Naive thymus-derived CD4-positive, alpha-beta T cell (primary cell): ENCODE data around the gene SLC22A23. TPM values are rescaled to one million over a fixed set of nuclear protein-coding genes. Genes with fewer than 3 reads are reported as not detected.

Source experiments
- ATAC-seq: fragments of 150-1000 bp; cut with Tn5 transposase; 2 replicates; pipeline ENCODE4 v1.10.0; 2021; ENCODE audit warnings: mild to moderate bottlenecking, moderate library complexity
- CTCF ChIA-PET: fragments of 350-600 bp; sonication (Branson Sonifier 250); formaldehyde crosslinking; loops from one replicate; lab custom pipeline; 2021; ENCODE audit warnings: antibody characterized with exemption; lab: Charles Lee
- POLR2A ChIA-PET: fragments of 350-600 bp; sonication (Branson Sonifier 250); formaldehyde crosslinking; loops from one replicate; lab custom pipeline; 2021; ENCODE audit warnings: antibody characterized with exemption, inconsistent platforms; lab: Charles Lee
- DNase-seq, 9 donors: peaks; one replicate each; pipeline versions ENCODE4 v3.0.0 to v3.0.0-alpha.2; 2020 to 2022; ENCODE audit warnings: mixed read lengths in 1 of 9
- H3K27ac ChIP-seq: one replicate; pipeline ENCODE4 v1.7.0; 2013; ENCODE audit warnings: mild to moderate bottlenecking, low read depth, low read length, moderate library complexity
- H3K27me3 ChIP-seq, 2 donors: one replicate each; pipeline ENCODE4 v1.7.0; 2013; ENCODE audit warnings: low read length in 2 of 2, mild to moderate bottlenecking in 2 of 2, moderate library complexity in 2 of 2; ENCODE audit not compliant: control insufficient read depth in 2 of 2, insufficient read depth in 2 of 2
- H3K36me3 ChIP-seq, 3 experiments: 1 replicate in 2 of 3; 2 replicates in 1 of 3; pipeline ENCODE4 v1.7.0; 2013; ENCODE audit warnings: low read length in 3 of 3, mild to moderate bottlenecking in 3 of 3, moderate library complexity in 1 of 3; ENCODE audit not compliant: insufficient read depth in 3 of 3, control insufficient read depth in 2 of 3
- H3K4me1 ChIP-seq, 2 donors: one replicate each; pipeline ENCODE4 v1.7.0; 2013; ENCODE audit warnings: low read length in 2 of 2, mild to moderate bottlenecking in 2 of 2, moderate library complexity in 1 of 2; ENCODE audit not compliant: control insufficient read depth in 2 of 2, insufficient read depth in 2 of 2
- H3K4me3 ChIP-seq: 2 replicates; pipeline ENCODE4 v1.7.0; 2013; ENCODE audit warnings: mild to moderate bottlenecking, low read length
- H3K9me3 ChIP-seq, 3 experiments: 1 replicate in 2 of 3; 2 replicates in 1 of 3; pipeline ENCODE4 v1.7.0; 2013; ENCODE audit warnings: low read length in 3 of 3; ENCODE audit not compliant: control insufficient read depth in 2 of 3
- H3K27ac Mint-ChIP-seq, 9 donors: one replicate each; pipeline ENCODE4 v1.8.0; 2020 to 2022; ENCODE audit warnings: mixed read lengths in 9 of 9, mild to moderate bottlenecking in 8 of 9, moderate library complexity in 5 of 9, inconsistent platforms in 2 of 9
- H3K27me3 Mint-ChIP-seq, 5 donors: one replicate each; pipeline ENCODE4 v1.8.0; 2021 to 2022; ENCODE audit warnings: mixed read lengths in 5 of 5, mild to moderate bottlenecking in 1 of 5
- H3K36me3 Mint-ChIP-seq, 5 donors: one replicate each; pipeline ENCODE4 v1.8.0; 2020 to 2022; ENCODE audit warnings: mixed read lengths in 5 of 5, mild to moderate bottlenecking in 3 of 5, inconsistent platforms in 1 of 5
- H3K4me1 Mint-ChIP-seq, 7 donors: one replicate each; pipeline ENCODE4 v1.8.0; 2020 to 2022; ENCODE audit warnings: mixed read lengths in 7 of 7, mild to moderate bottlenecking in 3 of 7, inconsistent platforms in 1 of 7
- H3K4me3 Mint-ChIP-seq, 10 donors: one replicate each; pipeline ENCODE4 v1.8.0; 2020 to 2022; ENCODE audit warnings: mild to moderate bottlenecking in 10 of 10, mixed read lengths in 10 of 10, moderate library complexity in 6 of 10, inconsistent platforms in 2 of 10
- H3K9me3 Mint-ChIP-seq, 11 donors: one replicate each; pipeline ENCODE4 v1.8.0; 2020 to 2022; ENCODE audit warnings: mixed read lengths in 11 of 11, mild to moderate bottlenecking in 4 of 11, inconsistent platforms in 1 of 11, moderate library complexity in 1 of 11
- intact Hi-C, 2 donors: fragments of 100-400 bp; cut with micrococcal nuclease; formaldehyde crosslinking; loops; one replicate each; pipeline ENCODE4 v1.15.1; 2023
- polyA plus RNA-seq, 2 donors: library from polyadenylated mRNA; unstranded; fragments of 300-500 nt; fragmentation: Illumina TruSeq; gene quantifications; one replicate each; pipeline ENCODE4 v1.2.3, GENCODE V29; 2021
- total RNA-seq, 6 experiments: library from RNA in 5 of 6; stranded (reverse) in 5 of 6; gene quantifications; 1 replicate in 5 of 6; 2 replicates in 1 of 6; pipeline ENCODE4 v1.2.3 and lab custom pipeline; 2021 to 2026

SLC22A23 gene
- total and polyA plus RNA-seq, 7 experiments from 2014 or later = 1.1 to 23.8 (median 13.6) TPM

DNA sequence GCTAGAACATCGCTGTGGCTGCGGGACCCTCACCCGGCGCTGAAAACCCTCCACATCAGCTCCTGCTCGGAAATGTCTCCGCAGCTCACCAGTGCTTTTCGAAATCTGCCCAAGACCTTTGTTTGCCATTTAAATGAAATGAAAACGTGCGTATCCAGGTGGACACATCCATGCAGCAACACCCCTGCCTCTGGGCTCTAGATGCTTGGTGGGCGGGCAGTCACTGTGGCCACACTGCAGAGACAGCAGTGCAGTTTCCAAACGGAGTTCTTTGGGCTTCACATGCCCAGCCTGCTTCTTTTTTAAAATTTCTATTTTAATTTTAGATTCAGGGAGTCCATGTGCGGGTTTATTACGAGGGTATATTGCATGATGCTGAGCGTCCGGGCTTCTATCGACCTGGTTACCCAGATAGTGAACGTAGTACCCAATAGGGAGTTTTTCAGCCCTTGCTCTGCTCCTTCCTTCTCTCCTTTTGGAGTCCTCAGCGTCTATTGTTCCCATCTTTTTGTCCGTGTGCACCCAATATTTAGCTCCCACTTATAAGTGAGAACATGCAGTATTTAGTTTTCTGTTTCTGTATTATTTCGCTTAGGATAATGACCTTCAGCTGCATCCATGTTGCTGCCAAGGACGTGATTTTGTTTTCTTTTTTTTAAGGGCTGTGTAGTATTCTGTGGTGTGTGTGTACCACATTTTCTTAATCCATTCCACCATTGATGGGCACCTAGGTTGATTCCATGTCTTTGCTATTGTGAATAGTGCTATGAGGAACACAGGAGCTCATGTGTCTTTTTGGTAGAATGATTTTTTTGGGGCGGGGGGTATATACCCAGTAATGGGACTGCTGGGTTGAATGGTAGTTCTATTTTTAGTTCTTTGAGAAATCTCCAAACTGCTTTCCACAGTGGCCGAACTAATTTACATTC is 224.6 kb downstream of the SLC22A23 start:
- Histone ChIP-seq H3K36me3 (no peaks in the 10 kb centered on the region), H3K4me1 (peaks cover 31 to 37% of the 10 kb centered on the region in 2 donors), H3K27ac (no peak overlapping the region), H3K4me3 (peak overlapping the region; percentile 38), H3K9me3 (no peaks in the 10 kb centered on the region), H3K27me3 (peaks cover 26 to 45% of the 10 kb centered on the region in 2 donors)
- POLR2A ChIA-PET = interaction anchor here (0.6 kb wide), 1 partner anchor 35 kb away, joined by 3 read pairs; no protein-coding TSS in a partner anchor
- peaks cover 0 to 1% (median 0%) of the 10 kb centered on the region in 5 donors for H3K36me3 Mint-ChIP-seq
- DNase-seq (no peak), ATAC-seq (no peak)
- peaks cover 22 to 53% (median 39%) of the 10 kb centered on the region in 7 donors for H3K4me1 Mint-ChIP-seq
- CTCF ChIA-PET = interaction anchor here (0.6 to 0.8 kb wide), 2 partner anchors 221 to 283 kb away, joined by 3 to 5 read pairs; no protein-coding TSS in a partner anchor
- peak overlapping the region in 9 of 10 donors; percentile 26 to 92 (median 70) for H3K4me3 Mint-ChIP-seq
- intact Hi-C loops = loop anchor here in 1 of 2 donors (5.0 kb wide), 1 partner anchor 90 kb away; no protein-coding TSS in a partner anchor
- H3K27ac Mint-ChIP-seq = peak overlapping the region in 1 of 9 donors; percentile 34
- H3K9me3 Mint-ChIP-seq = peaks cover 0 to 6% (median 0%) of the 10 kb centered on the region in 11 donors
- peaks cover 79 to 91% (median 87%) of the 10 kb centered on the region in 5 donors for H3K27me3 Mint-ChIP-seq

GRCh38 chr6:3231247-3232016 is 225.4 kb downstream of the SLC22A23 start:
- peaks cover 38 to 45% of the 10 kb centered on the region in 2 donors for H3K4me1 ChIP-seq
- peaks cover 26 to 49% of the 10 kb centered on the region in 2 donors for H3K27me3 ChIP-seq
- POLR2A ChIA-PET = interaction anchor here (0.8 to 1.4 kb wide), 3 partner anchors 20 to 242 kb away, joined by 3 to 4 read pairs (median 4); no protein-coding TSS in a partner anchor
- peaks cover 25 to 61% (median 42%) of the 10 kb centered on the region in 7 donors for H3K4me1 Mint-ChIP-seq
- H3K36me3 ChIP-seq = no peaks in the 10 kb centered on the region
- H3K36me3 Mint-ChIP-seq = peaks cover 0 to 1% (median 0%) of the 10 kb centered on the region in 5 donors
- CTCF ChIA-PET = interaction anchor here (0.7 kb wide), 1 partner anchor 513 kb away, joined by 3 read pairs; no protein-coding TSS in a partner anchor
- DNase-seq (peak in 2 of 9 donors; percentile 11 to 20), ATAC-seq (no peak)
- intact Hi-C loops = loop anchor here in 1 of 2 donors (2.0 to 5.0 kb wide), 2 partner anchors 89 to 1619 kb away; no protein-coding TSS in a partner anchor
- no peak overlapping the region for H3K27ac Mint-ChIP-seq
- H3K27ac ChIP-seq = no peak overlapping the region
- H3K9me3 Mint-ChIP-seq = peaks cover 0 to 6% (median 0%) of the 10 kb centered on the region in 11 donors
- peak overlapping the region; percentile 26 to 92 (median 67) for H3K4me3 Mint-ChIP-seq
- peaks cover 73 to 91% (median 88%) of the 10 kb centered on the region in 5 donors for H3K27me3 Mint-ChIP-seq
- peak overlapping the region; percentile 38 for H3K4me3 ChIP-seq
- no peaks in the 10 kb centered on the region for H3K9me3 ChIP-seq

GRCh38 chr6:3230900-3231246 is 226.0 kb downstream of the SLC22A23 start:
- DNase-seq (no peak), ATAC-seq (no peak)
- Histone ChIP-seq H3K9me3 (no peaks in the 10 kb centered on the region), H3K4me3 (no peak overlapping the region), H3K27ac (no peak overlapping the region), H3K4me1 (peaks cover 38 to 45% of the 10 kb centered on the region in 2 donors), H3K27me3 (peaks cover 30 to 50% of the 10 kb centered on the region in 2 donors), H3K36me3 (no peaks in the 10 kb centered on the region)
- H3K4me1 Mint-ChIP-seq = peaks cover 25 to 65% (median 42%) of the 10 kb centered on the region in 7 donors
- H3K36me3 Mint-ChIP-seq = peaks cover 0 to 1% (median 0%) of the 10 kb centered on the region in 5 donors
- ChIA-PET CTCF (no interaction called here), POLR2A (interaction anchor here (0.6 to 1.4 kb wide), 4 partner anchors 21 to 292 kb away, joined by 3 to 4 read pairs (median 4); no protein-coding TSS in a partner anchor)
- H3K9me3 Mint-ChIP-seq = peaks cover 0 to 6% (median 0%) of the 10 kb centered on the region in 11 donors
- peak overlapping the region in 1 of 9 donors; percentile 73 for H3K27ac Mint-ChIP-seq
- intact Hi-C loops = loop anchor here in 1 of 2 donors (2.0 to 5.0 kb wide), 2 partner anchors 89 to 1618 kb away; no protein-coding TSS in a partner anchor
- H3K27me3 Mint-ChIP-seq = peaks cover 73 to 91% (median 88%) of the 10 kb centered on the region in 5 donors
- peak overlapping the region; percentile 26 to 92 (median 54) for H3K4me3 Mint-ChIP-seq

- Histone ChIP-seq H3K4me1 (peaks cover 38 to 45% of the 10 kb centered on the region in 2 donors), H3K4me3 (no peak overlapping the region), H3K27ac (no peak overlapping the region), H3K36me3 (no peaks in the 10 kb centered on the region), H3K9me3 (no peaks in the 10 kb centered on the region), H3K27me3 (peaks cover 30 to 50% of the 10 kb centered on the region in 2 donors)
- no peak for DNase-seq
- peaks cover 0 to 1% (median 0%) of the 10 kb centered on the region in 5 donors for H3K36me3 Mint-ChIP-seq
- ChIA-PET CTCF (interaction anchor here (0.8 kb wide), 1 partner anchor 19 kb away, joined by 9 read pairs; no protein-coding TSS in a partner anchor), POLR2A (interaction anchor here (0.6 to 1.4 kb wide), 6 partner anchors 21 to 292 kb away, joined by 3 to 7 read pairs (median 4); no protein-coding TSS in a partner anchor)
- H3K4me1 Mint-ChIP-seq = peaks cover 25 to 65% (median 39%) of the 10 kb centered on the region in 7 donors
- H3K27me3 Mint-ChIP-seq = peaks cover 68 to 90% (median 87%) of the 10 kb centered on the region in 5 donors
- peaks cover 0 to 6% (median 0%) of the 10 kb centered on the region in 11 donors for H3K9me3 Mint-ChIP-seq
- H3K27ac Mint-ChIP-seq = peak overlapping the region in 1 of 9 donors; percentile 73
- intact Hi-C loops = loop anchor here in 1 of 2 donors (2.0 to 5.0 kb wide), 2 partner anchors 88 to 1618 kb away; no protein-coding TSS in a partner anchor
- H3K4me3 Mint-ChIP-seq = peak overlapping the region in 9 of 10 donors; percentile 15 to 92 (median 89)
- no peak for ATAC-seq
Observed at GRCh38 chr6:3230256-3230882, 226.5 kb downstream of the SLC22A23 start.

- CTCF ChIA-PET = interaction anchor here (0.6 to 0.8 kb wide), 2 partner anchors 20 to 478 kb away, joined by 3 to 9 read pairs; no protein-coding TSS in a partner anchor
- Mint-ChIP-seq H3K4me3 (peak overlapping the region; percentile 26 to 92 (median 82)), H3K36me3 (peaks cover 0 to 1% (median 0%) of the 10 kb centered on the region in 5 donors), H3K4me1 (peaks cover 25 to 65% (median 39%) of the 10 kb centered on the region in 7 donors), H3K27ac (peak overlapping the region in 1 of 9 donors; percentile 41), H3K9me3 (peaks cover 0 to 6% (median 0%) of the 10 kb centered on the region in 11 donors), H3K27me3 (peaks cover 63 to 85% (median 83%) of the 10 kb centered on the region in 5 donors)
- peak in 4 of 9 donors; percentile 15 to 41 (median 30) for DNase-seq
- H3K27me3 ChIP-seq = peaks cover 30 to 50% of the 10 kb centered on the region in 2 donors
- H3K27ac ChIP-seq = no peak overlapping the region
- peak overlapping the region; percentile 51 for H3K4me3 ChIP-seq
- no peaks in the 10 kb centered on the region for H3K9me3 ChIP-seq
- intact Hi-C loops = loop anchor here (1.0 to 5.0 kb wide), 5 partner anchors 22 to 1617 kb away; no protein-coding TSS in a partner anchor
- H3K36me3 ChIP-seq = no peaks in the 10 kb centered on the region
- H3K4me1 ChIP-seq = peaks cover 38 to 45% of the 10 kb centered on the region in 2 donors
- POLR2A ChIA-PET = interaction anchor here (0.7 to 0.8 kb wide), 2 partner anchors 22 to 82 kb away, joined by 3 to 7 read pairs; no protein-coding TSS in a partner anchor
- peak; percentile 45 for ATAC-seq
Observed at GRCh38 chr6:3229566-3230178, 227.2 kb downstream of the SLC22A23 start.
